Measurements from ENCODE around the gene RASGRF1.

RASGRF1 gene

GRCh38 chr15:78960308-78960707, 130.3 kb downstream of the RASGRF1 start:
- TF ChIP-seq ISL1 (CRISPR knock-in tag; IDR thresholded peaks at IDR 0.05) (no peak), ZNF8 (CRISPR knock-in tag; IDR thresholded peaks at IDR 0.05) (no peak), RARB (CRISPR knock-in tag; IDR thresholded peaks at IDR 0.05) (no peak), ZFP3 (CRISPR knock-in tag; IDR thresholded peaks at IDR 0.05) (no peak), PATZ1 (CRISPR knock-in tag; IDR thresholded peaks at IDR 0.05; ENCODE audit: borderline replicate concordance) (no peak), BACH2 (CRISPR knock-in tag; IDR thresholded peaks at IDR 0.05; ENCODE audit: borderline replicate concordance) (no peak)
- TF ChIP-seq, protein P1, sequence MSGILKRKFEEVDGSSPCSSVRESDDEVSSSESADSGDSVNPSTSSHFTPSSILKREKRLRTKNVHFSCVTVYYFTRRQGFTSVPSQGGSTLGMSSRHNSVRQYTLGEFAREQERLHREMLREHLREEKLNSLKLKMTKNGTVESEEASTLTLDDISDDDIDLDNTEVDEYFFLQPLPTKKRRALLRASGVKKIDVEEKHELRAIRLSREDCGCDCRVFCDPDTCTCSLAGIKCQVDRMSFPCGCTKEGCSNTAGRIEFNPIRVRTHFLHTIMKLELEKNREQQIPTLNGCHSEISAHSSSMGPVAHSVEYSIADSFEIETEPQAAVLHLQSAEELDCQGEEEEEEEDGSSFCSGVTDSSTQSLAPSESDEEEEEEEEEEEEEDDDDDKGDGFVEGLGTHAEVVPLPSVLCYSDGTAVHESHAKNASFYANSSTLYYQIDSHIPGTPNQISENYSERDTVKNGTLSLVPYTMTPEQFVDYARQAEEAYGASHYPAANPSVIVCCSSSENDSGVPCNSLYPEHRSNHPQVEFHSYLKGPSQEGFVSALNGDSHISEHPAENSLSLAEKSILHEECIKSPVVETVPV (CRISPR knock-in tag; IDR thresholded peaks at IDR 0.05), result no peak
- ATAC-seq, result no peak

DNA sequence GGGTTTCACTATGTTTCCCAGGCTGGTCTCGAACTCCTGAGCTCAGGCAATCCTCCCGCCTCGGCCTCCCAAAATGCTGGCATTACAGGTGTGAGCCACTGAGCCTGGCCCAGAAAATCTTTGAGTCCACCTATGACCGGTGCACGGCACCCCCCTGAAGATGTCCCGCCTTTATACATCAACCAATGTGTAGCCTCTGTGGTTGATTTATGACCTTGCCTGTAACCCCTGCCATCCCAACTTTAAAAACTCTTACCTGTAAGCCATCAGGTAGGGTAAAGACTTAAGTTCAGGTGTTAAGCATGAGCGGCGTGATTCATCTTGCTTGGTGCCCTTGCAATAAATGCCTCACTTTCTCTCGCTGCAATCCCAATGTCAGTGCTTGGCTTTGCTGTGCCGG, 131.2 kb downstream of the RASGRF1 start:
- TF ChIP-seq, protein P2, sequence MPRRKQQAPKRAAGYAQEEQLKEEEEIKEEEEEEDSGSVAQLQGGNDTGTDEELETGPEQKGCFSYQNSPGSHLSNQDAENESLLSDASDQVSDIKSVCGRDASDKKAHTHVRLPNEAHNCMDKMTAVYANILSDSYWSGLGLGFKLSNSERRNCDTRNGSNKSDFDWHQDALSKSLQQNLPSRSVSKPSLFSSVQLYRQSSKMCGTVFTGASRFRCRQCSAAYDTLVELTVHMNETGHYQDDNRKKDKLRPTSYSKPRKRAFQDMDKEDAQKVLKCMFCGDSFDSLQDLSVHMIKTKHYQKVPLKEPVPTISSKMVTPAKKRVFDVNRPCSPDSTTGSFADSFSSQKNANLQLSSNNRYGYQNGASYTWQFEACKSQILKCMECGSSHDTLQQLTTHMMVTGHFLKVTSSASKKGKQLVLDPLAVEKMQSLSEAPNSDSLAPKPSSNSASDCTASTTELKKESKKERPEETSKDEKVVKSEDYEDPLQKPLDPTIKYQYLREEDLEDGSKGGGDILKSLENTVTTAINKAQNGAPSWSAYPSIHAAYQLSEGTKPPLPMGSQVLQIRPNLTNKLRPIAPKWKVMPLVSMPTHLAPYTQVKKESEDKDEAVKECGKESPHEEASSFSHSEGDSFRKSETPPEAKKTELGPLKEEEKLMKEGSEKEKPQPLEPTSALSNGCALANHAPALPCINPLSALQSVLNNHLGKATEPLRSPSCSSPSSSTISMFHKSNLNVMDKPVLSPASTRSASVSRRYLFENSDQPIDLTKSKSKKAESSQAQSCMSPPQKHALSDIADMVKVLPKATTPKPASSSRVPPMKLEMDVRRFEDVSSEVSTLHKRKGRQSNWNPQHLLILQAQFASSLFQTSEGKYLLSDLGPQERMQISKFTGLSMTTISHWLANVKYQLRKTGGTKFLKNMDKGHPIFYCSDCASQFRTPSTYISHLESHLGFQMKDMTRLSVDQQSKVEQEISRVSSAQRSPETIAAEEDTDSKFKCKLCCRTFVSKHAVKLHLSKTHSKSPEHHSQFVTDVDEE (CRISPR knock-in tag; IDR thresholded peaks at IDR 0.05), result no peak
- no peak for TF ChIP-seq ZNF70 (CRISPR knock-in tag; IDR thresholded peaks at IDR 0.05)
- TF ChIP-seq ZNF565 (CRISPR knock-in tag; conservative IDR thresholded peaks at IDR 0.05; ENCODE audit: low read depth), result no peak
- TF ChIP-seq SNAI2 (CRISPR knock-in tag; IDR thresholded peaks at IDR 0.05), result no peak
- ATAC-seq, result no peak

- TF ChIP-seq TOX (CRISPR knock-in tag; IDR thresholded peaks at IDR 0.05; ENCODE audit: borderline replicate concordance) (no peak), ARNTL (CRISPR knock-in tag; IDR thresholded peaks at IDR 0.05; ENCODE audit: borderline replicate concordance, low read depth) (no peak), BACH2 (CRISPR knock-in tag; IDR thresholded peaks at IDR 0.05; ENCODE audit: borderline replicate concordance) (no peak), ESRRG (CRISPR knock-in tag; IDR thresholded peaks at IDR 0.05) (no peak)
- TF ChIP-seq, protein P2 (CRISPR knock-in tag; IDR thresholded peaks at IDR 0.05), result no peak
- TF ChIP-seq, protein P3, sequence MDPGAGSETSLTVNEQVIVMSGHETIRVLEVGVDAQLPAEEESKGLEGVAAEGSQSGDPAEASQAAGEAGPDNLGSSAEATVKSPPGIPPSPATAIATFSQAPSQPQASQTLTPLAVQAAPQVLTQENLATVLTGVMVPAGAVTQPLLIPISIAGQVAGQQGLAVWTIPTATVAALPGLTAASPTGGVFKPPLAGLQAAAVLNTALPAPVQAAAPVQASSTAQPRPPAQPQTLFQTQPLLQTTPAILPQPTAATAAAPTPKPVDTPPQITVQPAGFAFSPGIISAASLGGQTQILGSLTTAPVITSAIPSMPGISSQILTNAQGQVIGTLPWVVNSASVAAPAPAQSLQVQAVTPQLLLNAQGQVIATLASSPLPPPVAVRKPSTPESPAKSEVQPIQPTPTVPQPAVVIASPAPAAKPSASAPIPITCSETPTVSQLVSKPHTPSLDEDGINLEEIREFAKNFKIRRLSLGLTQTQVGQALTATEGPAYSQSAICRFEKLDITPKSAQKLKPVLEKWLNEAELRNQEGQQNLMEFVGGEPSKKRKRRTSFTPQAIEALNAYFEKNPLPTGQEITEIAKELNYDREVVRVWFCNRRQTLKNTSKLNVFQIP (CRISPR knock-in tag; IDR thresholded peaks at IDR 0.05; ENCODE audit: borderline replicate concordance, low read depth), result no peak
These were observed 133.0 kb downstream of the RASGRF1 start for GRCh38 chr15:78957416-78958093.

DNA sequence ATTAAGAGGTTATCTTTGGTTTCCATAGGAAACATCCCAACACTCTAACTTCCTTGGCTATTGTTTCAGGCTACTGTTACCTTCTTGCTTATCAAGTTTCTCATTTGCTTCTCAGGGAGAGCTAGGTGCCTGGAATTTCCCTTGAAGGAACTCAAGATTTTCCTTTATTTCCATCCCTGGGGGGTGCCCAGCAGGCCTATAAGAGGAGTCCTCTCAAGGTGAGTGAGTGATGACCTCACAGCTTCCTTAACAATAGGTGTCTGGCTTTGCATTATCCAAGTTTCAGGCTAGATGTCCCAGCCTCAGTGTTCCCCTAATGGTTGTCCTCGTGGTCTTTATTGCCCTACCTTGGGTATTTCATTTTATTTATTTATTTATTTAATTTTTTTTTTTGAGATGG, 133.6 kb downstream of the RASGRF1 start:
- no peak for ATAC-seq
- TF ChIP-seq TOX (CRISPR knock-in tag; IDR thresholded peaks at IDR 0.05; ENCODE audit: borderline replicate concordance) (no peak), ZNF8 (CRISPR knock-in tag; IDR thresholded peaks at IDR 0.05) (no peak), BACH2 (CRISPR knock-in tag; IDR thresholded peaks at IDR 0.05; ENCODE audit: borderline replicate concordance) (no peak)

More at GRCh38 chr15:78957416-78958093, 133.0 kb downstream of the RASGRF1 start:
- no peak for ATAC-seq

Data from SK-N-SH treated with all-trans-retinoic acid at 6 μM for 48 hours (cell line).